OCI-LY7 (cell line): ENCODE data around the gene BDH1. TPM values are rescaled to one million over a fixed set of nuclear protein-coding genes. Genes with fewer than 3 reads are reported as not detected.

Experiments used
- BruUV-seq: library from RNA; stranded (reverse); fragments of 400-500 nt; replicated peaks from 2 replicates; lab custom pipeline; 2021; lab: Mats Ljungman, UMichigan
- CTCF ChIA-PET: fragments of 300-600 bp; sonication (Branson Sonifier 250); formaldehyde crosslinking; loops from one replicate; lab custom pipeline; 2022; ENCODE audit warnings: antibody characterized with exemption; ENCODE audit not compliant: unreplicated experiment; lab: Charles Lee
- POLR2A ChIA-PET: fragments of 300-600 bp; sonication (Branson Sonifier 250); formaldehyde crosslinking; loops from one replicate; lab custom pipeline; 2022; ENCODE audit warnings: antibody characterized with exemption; lab: Charles Lee
- DNase-seq: peaks from one replicate; pipeline ENCODE4 v3.0.0-alpha.2; 2015; ENCODE audit warnings: low spot score
- H2AFZ ChIP-seq: fragments of 200-600 bp; sonication (generic), shearing (Covaris generic); 2 replicates; pipeline ENCODE4 v1.6.1; 2014; ENCODE audit warnings: mild to moderate bottlenecking, antibody characterized with exemption, low read length, moderate library complexity
- H3K27ac ChIP-seq: fragments of 200-600 bp; sonication (generic); 2 replicates; pipeline ENCODE4 v1.5.1; 2014; ENCODE audit warnings: mixed run types, low read depth, mild to moderate bottlenecking, moderate library complexity, low read length, inconsistent platforms; ENCODE audit not compliant: poor library complexity, severe bottlenecking
- H3K36me3 ChIP-seq: fragments of 200-600 bp; sonication (generic); 2 replicates; pipeline ENCODE4 v1.6.1; 2014; ENCODE audit warnings: mild to moderate bottlenecking, antibody characterized with exemption, low read length, moderate library complexity, mixed read lengths; ENCODE audit not compliant: insufficient read depth
- H3K4me1 ChIP-seq: fragments of 200-600 bp; sonication (generic); 2 replicates; pipeline ENCODE4 v1.5.1; 2014; ENCODE audit warnings: mild to moderate bottlenecking, low read length; ENCODE audit not compliant: insufficient read depth, poor library complexity, severe bottlenecking
- H3K4me2 ChIP-seq: fragments of 200-600 bp; sonication (generic); 2 replicates; pipeline ENCODE4 v1.6.1; 2014; ENCODE audit warnings: mild to moderate bottlenecking, low read length
- H3K4me3 ChIP-seq: fragments of 200-600 bp; sonication (generic); 2 replicates; pipeline ENCODE4 v1.5.1; 2014; ENCODE audit warnings: mild to moderate bottlenecking, low read depth, low read length; ENCODE audit not compliant: poor library complexity, severe bottlenecking
- H3K79me2 ChIP-seq: fragments of 200-600 bp; sonication (generic); 2 replicates; pipeline ENCODE4 v1.6.1; 2016; ENCODE audit warnings: low read depth, mild to moderate bottlenecking, low read length, moderate library complexity, mixed read lengths; ENCODE audit not compliant: insufficient read depth
- H3K9me2 ChIP-seq: fragments of 200-600 bp; sonication (generic); 2 replicates; pipeline ENCODE4 v1.6.1; 2016; ENCODE audit warnings: mild to moderate bottlenecking, low read length, mixed read lengths; ENCODE audit not compliant: insufficient read depth
- H3K9me3 ChIP-seq: fragments of 200-600 bp; sonication (generic); 2 replicates; pipeline ENCODE4 v1.6.1; 2014; ENCODE audit warnings: mild to moderate bottlenecking, mixed run types, low read length, mixed read lengths
- H4K20me1 ChIP-seq: fragments of 200-600 bp; sonication (generic); 2 replicates; pipeline ENCODE4 v1.6.1; 2014; ENCODE audit warnings: mild to moderate bottlenecking, antibody characterized with exemption, low read length, moderate library complexity, mixed read lengths; ENCODE audit not compliant: insufficient read depth
- CTCF ChIP-seq: fragments of 200-600 bp; sonication (generic); conservative IDR thresholded peaks from 2 replicates; pipeline ENCODE4 v1.5.1; 2014; ENCODE audit warnings: mild to moderate bottlenecking, antibody characterized with exemption, low read length, moderate library complexity, mixed read lengths
- EZH2phosphoT487 ChIP-seq: fragments of 200-600 bp; sonication (generic); IDR thresholded peaks from 2 replicates; pipeline ENCODE4 v1.6.1; 2018; ENCODE audit warnings: low read depth, borderline replicate concordance, mild to moderate bottlenecking, mixed run types, antibody characterized with exemption, low read length, moderate library complexity, mixed read lengths
- intact Hi-C: fragments of 100-400 bp; cut with micrococcal nuclease; formaldehyde crosslinking; loops from one replicate; pipeline ENCODE4 v1.10.0; 2022; ENCODE audit not compliant: unreplicated experiment
- total RNA-seq, 2 experiments: library from RNA; depleted of rRNA in 1 of 2; stranded (reverse); fragments of >200 nt in 1 of 2; shearing (Covaris generic) in 1 of 2; gene quantifications; 2 replicates each; pipeline ENCODE4 v1.2.3, GENCODE V29; 2014 to 2022

BDH1 gene
- total RNA-seq, 2 experiments from 2014 or later: 14.1 to 14.5 TPM

DNA sequence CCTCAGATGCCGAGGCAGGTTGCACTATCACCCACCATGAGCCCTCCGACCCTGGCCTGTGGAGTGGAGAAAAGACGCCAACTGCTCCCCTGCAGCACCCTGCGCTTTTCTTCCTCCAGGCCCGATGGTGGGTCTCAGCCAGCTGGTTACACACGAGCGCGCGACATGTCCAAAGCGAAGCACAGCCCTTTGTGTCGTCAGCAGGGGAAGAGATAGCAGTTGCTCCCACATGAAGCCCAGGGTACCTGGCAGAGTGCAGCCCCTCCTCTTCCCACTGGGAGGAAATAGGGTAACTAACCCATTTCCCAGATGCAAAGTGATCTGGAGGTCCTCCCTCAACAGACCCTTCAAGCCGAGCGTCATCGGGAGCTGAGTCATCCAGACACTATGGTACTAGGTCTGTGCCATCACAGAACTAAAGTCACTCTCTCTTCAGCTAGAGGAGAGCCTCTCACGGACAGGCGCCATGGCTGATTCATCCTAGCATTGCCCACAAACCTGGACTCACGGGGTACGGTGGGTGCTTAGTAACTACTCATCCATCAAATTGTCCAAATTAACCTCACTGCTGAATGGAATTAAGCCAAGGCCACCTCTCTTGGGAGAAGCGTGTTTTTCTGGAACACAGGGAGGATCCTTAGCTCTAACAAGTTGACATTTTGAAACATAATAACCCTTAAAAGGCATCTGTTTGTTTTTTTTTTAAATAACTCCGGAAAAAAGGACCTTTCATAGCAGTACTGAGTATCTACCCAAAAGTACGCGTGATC, 45.2 kb upstream of the BDH1 start:
- Histone ChIP-seq H3K4me2 (no peak overlapping the region), H3K36me3 (no peaks in the 10 kb centered on the region), H4K20me1 (no peaks in the 10 kb centered on the region), H3K27ac (no peak overlapping the region), H2AFZ (no peak overlapping the region), H3K79me2 (no peaks in the 10 kb centered on the region), H3K4me3 (no peak overlapping the region), H3K9me3 (no peaks in the 10 kb centered on the region), H3K4me1 (peaks cover 6% of the 10 kb centered on the region), H3K9me2 (no peaks in the 10 kb centered on the region)
- no peak for TF ChIP-seq CTCF
- CTCF ChIA-PET: no interaction called here
- no TSS peak for BruUV-seq
- no peak for DNase-seq
- intact Hi-C loops: no loop called here
- POLR2A ChIA-PET: interaction anchor here (0.7 kb wide), 1 partner anchor 229 kb away, joined by 3 read pairs; no protein-coding TSS in a partner anchor

DNA sequence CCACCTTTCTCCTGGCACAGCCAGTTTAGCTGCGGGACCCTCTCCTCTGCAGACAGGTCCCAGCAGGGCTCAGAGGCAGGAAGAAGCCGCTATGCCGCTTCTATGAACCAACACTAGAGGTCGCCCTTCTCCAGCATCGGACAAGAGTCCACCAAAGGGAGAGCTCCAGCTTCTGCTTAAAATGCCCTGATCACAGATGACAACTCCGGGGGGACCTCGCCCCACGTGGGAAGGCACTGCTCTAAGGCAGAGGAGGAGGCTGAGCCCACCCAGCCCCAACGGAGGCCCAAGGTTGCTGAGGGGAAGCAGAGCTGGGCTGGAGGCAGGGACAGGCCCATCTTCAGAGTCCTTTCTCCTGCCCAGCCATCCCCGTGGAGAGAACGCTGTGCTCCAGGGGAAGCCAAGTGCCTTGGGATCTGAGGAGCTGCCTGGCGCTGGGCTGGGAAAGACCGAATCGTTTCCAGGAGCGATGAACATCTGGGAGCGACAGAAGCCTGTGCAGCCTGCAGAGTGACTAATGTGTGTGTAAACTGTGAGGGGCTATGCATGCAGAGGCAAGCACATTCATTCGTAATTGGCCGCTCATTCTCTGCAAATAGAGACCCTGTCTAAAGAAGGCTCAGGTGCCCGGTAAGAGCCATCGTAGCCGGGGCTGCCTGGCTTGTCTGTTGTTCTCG, 43.5 kb upstream of the BDH1 start:
- BruUV-seq: no TSS peak
- Histone ChIP-seq H3K36me3 (no peaks in the 10 kb centered on the region), H2AFZ (no peak overlapping the region), H3K4me3 (no peak overlapping the region), H3K9me2 (no peaks in the 10 kb centered on the region), H3K79me2 (no peaks in the 10 kb centered on the region), H3K4me2 (peak overlapping the region; percentile 49; the same call in 1 of the 2 replicates), H3K9me3 (no peaks in the 10 kb centered on the region), H3K27ac (no peak overlapping the region), H4K20me1 (no peaks in the 10 kb centered on the region), H3K4me1 (peaks cover 6% of the 10 kb centered on the region)
- TF ChIP-seq EZH2phosphoT487 (no peak), CTCF (peak; percentile 92)
- intact Hi-C loops: loop anchor here (1.0 to 2.0 kb wide), 3 partner anchors 70 to 350 kb away; no protein-coding TSS in a partner anchor
- DNase-seq: peak; percentile 88
- ChIA-PET POLR2A (interaction anchor here (0.8 kb wide), 1 partner anchor 10 kb away, joined by 4 read pairs; no protein-coding TSS in a partner anchor), CTCF (interaction anchor here (0.7 to 1.0 kb wide), 2 partner anchors 10 kb away, joined by 3 read pairs; no protein-coding TSS in a partner anchor)
